Spinal cord (tissue), 10 donors: Measurements from ENCODE around the gene TRIP13. TPM values are rescaled to one million over a fixed set of nuclear protein-coding genes. Genes with fewer than 3 reads are reported as not detected.

ENCODE experiments used
- DNase-seq, 6 donors: peaks; one replicate each; pipeline versions ENCODE4 v3.0.0 to v3.0.0-alpha.2; 2013 to 2015; ENCODE audit warnings: low spot score in 6 of 6, low read depth in 4 of 6
- H3K27ac ChIP-seq: one replicate; pipeline ENCODE4 v1.5.1; 2013; ENCODE audit warnings: low read depth, low read length, control low read depth
- H3K27me3 ChIP-seq: one replicate; pipeline ENCODE4 v1.6.1; 2013; ENCODE audit warnings: low read length; ENCODE audit not compliant: control insufficient read depth, insufficient read depth
- H3K36me3 ChIP-seq: one replicate; pipeline ENCODE4 v1.6.1; 2013; ENCODE audit warnings: low read length; ENCODE audit not compliant: control insufficient read depth, insufficient read depth
- H3K4me1 ChIP-seq: one replicate; pipeline ENCODE4 v1.6.1; 2013; ENCODE audit warnings: low read length; ENCODE audit not compliant: control insufficient read depth, insufficient read depth
- H3K4me3 ChIP-seq: one replicate; pipeline ENCODE4 v1.5.1; 2013; ENCODE audit warnings: low read depth, low read length, control low read depth
- H3K9me3 ChIP-seq: one replicate; pipeline ENCODE4 v1.6.1; 2013; ENCODE audit warnings: low read length; ENCODE audit not compliant: control insufficient read depth, insufficient read depth
- WGBS: methylation state at CpG from one replicate; pipeline ENCODE4 v1.1.5; 2013; ENCODE audit warnings: missing lambda C conversion rate; ENCODE audit not compliant: insufficient coverage; 5-methylcytosine and 5-hydroxymethylcytosine counted together
- polyA plus RNA-seq, 2 donors: library from polyadenylated mRNA; unstranded; fragments of 120-200 nt; gene quantifications; one replicate each; pipeline ENCODE4 v1.2.1, GENCODE V29; 2013; ENCODE audit not compliant: insufficient read length in 2 of 2
- total RNA-seq, 2 donors: library from RNA; depleted of rRNA in 1 of 2; stranded (reverse); fragments of 120-200 nt in 1 of 2; fragments of >200 nt in 1 of 2; gene quantifications; one replicate each; pipeline versions ENCODE4 v1.2.3 to v1.2.4, GENCODE V29; 2013 to 2014
- donor health status: healthy.

Gene TRIP13
- total and polyA plus RNA-seq, 4 donors: 5.8 to 10.4 (median 8.5) TPM

- no peak for DNase-seq
- WGBS: 95% methylated on average over 4 of the region's 11 CpGs
- H3K36me3 ChIP-seq: peaks cover 72% of the 10 kb centered on the region
These were observed 4.0 kb upstream of the TRIP13 start for GRCh38 chr5:888638-889035.

GRCh38 chr5:889075-889710 lies 3.5 kb upstream of the TRIP13 start:
- no peaks in the 10 kb centered on the region for H3K9me3 ChIP-seq
- peaks cover 25% of the 10 kb centered on the region for H3K4me1 ChIP-seq
- DNase-seq: no peak
- peaks cover 67% of the 10 kb centered on the region for H3K36me3 ChIP-seq
- WGBS: 100% methylated on average over 1 of the region's 15 CpGs
- no peak overlapping the region for H3K4me3 ChIP-seq
- H3K27me3 ChIP-seq: no peaks in the 10 kb centered on the region
- H3K27ac ChIP-seq: no peak overlapping the region

More at GRCh38 chr5:888638-889035, 4.0 kb upstream of the TRIP13 start:
- Histone ChIP-seq H3K9me3 (no peaks in the 10 kb centered on the region), H3K4me1 (peaks cover 23% of the 10 kb centered on the region), H3K4me3 (no peak overlapping the region), H3K27ac (no peak overlapping the region), H3K27me3 (no peaks in the 10 kb centered on the region)

GRCh38 chr5:891117-891836 lies 1.4 kb upstream of the TRIP13 start:
- H3K27ac ChIP-seq: no peak overlapping the region

DNA sequence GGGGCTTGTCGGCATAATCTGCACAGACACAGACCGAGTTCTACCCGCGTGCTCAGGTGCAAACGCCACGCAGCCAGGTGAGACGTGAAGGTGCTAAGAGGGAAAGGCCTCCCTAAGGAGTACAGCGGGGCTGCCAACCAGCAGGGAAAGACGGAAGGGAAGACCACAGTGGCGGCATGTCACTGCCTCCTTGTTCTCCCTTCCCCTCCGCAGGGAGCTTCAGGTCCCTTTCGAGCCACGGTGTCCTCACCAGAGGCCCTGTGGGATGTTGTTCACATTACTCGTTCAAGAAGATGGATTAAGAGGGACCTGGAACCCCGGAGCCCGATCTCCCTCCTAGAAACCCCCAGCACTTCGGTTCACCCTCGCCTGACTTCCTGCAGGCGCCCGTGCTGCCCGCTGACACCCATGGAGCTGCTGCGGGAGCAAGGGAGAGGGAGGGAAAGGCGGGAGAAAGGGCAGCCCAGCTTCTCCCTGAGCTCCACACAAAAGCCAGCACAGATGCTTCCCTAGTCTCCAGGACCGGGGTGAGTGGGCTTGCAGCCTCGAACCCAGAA lies 769 bp upstream of the TRIP13 start:
- H3K9me3 ChIP-seq: no peaks in the 10 kb centered on the region
- no peaks in the 10 kb centered on the region for H3K27me3 ChIP-seq
- H3K4me1 ChIP-seq: peaks cover 25% of the 10 kb centered on the region
- H3K36me3 ChIP-seq: peaks cover 39% of the 10 kb centered on the region
- peak overlapping the region; percentile 25 for H3K27ac ChIP-seq
- 19% methylated on average over 18 of the region's 25 CpGs for WGBS
- H3K4me3 ChIP-seq: peak overlapping the region; percentile 84
- peak in 1 of 6 donors; percentile 1 for DNase-seq

More at GRCh38 chr5:891117-891836, 1.4 kb upstream of the TRIP13 start:
- 87% methylated on average over 33 of the region's 34 CpGs for WGBS
- no peak for DNase-seq
- Histone ChIP-seq H3K27me3 (no peaks in the 10 kb centered on the region), H3K4me3 (peak overlapping the region; percentile 84), H3K36me3 (peaks cover 46% of the 10 kb centered on the region), H3K9me3 (no peaks in the 10 kb centered on the region), H3K4me1 (peaks cover 25% of the 10 kb centered on the region)

DNA sequence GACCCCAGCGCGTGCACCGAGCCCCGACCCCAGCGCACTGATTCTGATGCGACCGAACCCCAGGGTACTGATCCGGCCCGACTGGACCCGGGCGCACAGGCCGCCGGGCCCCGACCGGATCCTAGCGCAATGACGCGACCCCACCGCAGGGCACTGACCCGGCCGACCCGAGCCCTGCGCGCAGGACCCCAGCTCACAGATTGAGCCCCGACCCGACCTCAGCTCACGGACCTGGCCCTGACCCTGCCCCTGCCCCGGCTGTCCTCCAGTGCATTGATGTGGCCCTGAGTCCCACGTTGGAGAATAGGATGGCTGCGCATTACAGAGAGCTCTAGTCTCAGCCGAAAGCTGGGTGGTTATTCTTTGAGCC lies 438 bp downstream of the TRIP13 start:
- Histone ChIP-seq H3K4me3 (peak overlapping the region; percentile 45), H3K4me1 (peaks cover 25% of the 10 kb centered on the region), H3K9me3 (no peaks in the 10 kb centered on the region), H3K27ac (no peak overlapping the region), H3K27me3 (no peaks in the 10 kb centered on the region), H3K36me3 (peaks cover 28% of the 10 kb centered on the region)
- WGBS: 0% methylated on average over 31 of the region's 31 CpGs
- DNase-seq: no peak

DNA sequence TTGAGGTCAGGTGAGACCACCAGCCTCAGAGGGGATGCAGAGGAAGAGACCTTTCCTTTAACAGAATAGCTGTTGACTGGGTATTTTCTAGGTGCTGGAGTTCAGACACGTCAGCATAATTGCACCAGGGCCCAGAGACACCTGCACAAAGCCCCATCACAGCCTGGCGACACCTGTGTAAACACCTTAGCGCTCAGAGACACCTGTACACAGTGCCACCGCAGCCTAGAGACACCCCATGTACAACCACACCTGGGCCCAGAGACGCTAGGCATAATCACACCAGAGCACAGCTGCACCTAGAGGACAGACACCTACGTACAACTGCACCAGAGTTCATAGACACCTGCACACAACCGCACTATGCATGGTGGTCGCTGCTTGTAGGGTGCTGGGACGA lies 1.0 kb downstream of the TRIP13 start:
- 94% methylated on average over 7 of the region's 9 CpGs for WGBS
- Histone ChIP-seq H3K27ac (no peak overlapping the region), H3K4me1 (peaks cover 25% of the 10 kb centered on the region), H3K4me3 (no peak overlapping the region), H3K9me3 (no peaks in the 10 kb centered on the region), H3K27me3 (no peaks in the 10 kb centered on the region), H3K36me3 (peaks cover 25% of the 10 kb centered on the region)
- no peak for DNase-seq

DNA sequence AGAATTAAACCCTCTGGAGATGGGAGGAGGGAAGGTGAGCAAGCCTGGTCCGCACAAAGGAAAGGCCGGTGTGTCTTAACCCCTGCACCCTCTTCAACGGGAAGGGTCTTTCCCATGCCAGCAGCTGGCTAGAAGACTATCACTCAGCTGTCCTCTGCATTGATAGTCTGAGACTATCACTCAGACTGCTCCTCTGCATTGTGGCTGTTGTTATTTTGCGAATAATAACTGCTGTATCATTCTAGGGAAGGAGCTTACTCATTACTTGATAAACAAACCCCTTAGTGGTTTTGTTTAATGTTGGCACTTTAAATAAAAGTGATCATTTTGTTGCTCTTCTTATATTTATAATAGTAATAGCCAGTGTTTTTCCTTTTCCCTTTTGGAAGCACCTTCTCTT lies 8.1 kb downstream of the TRIP13 start:
- no peak for DNase-seq

GRCh38 chr5:902129-902916 lies 9.6 kb downstream of the TRIP13 start:
- DNase-seq: no peak
- H3K27me3 ChIP-seq: no peaks in the 10 kb centered on the region
- H3K9me3 ChIP-seq: no peaks in the 10 kb centered on the region
- no peak overlapping the region for H3K4me3 ChIP-seq
- H3K36me3 ChIP-seq: peaks cover 4% of the 10 kb centered on the region
- H3K27ac ChIP-seq: no peak overlapping the region
- WGBS: 89% methylated on average over 13 of the region's 16 CpGs
- H3K4me1 ChIP-seq: no peaks in the 10 kb centered on the region

More for the DNA sequence above, 8.1 kb downstream of the TRIP13 start:
- no CpG with 5 or more reads among the region's 4 CpGs for WGBS
- Histone ChIP-seq H3K4me3 (no peak overlapping the region), H3K9me3 (no peaks in the 10 kb centered on the region), H3K4me1 (no peaks in the 10 kb centered on the region), H3K36me3 (peaks cover 4% of the 10 kb centered on the region), H3K27me3 (no peaks in the 10 kb centered on the region), H3K27ac (no peak overlapping the region)

- no peak overlapping the region for H3K27ac ChIP-seq
- DNase-seq: no peak
- WGBS: 100% methylated on average over 4 of the region's 6 CpGs
- no peak overlapping the region for H3K4me3 ChIP-seq
- no peaks in the 10 kb centered on the region for H3K27me3 ChIP-seq
- no peaks in the 10 kb centered on the region for H3K4me1 ChIP-seq
- no peaks in the 10 kb centered on the region for H3K9me3 ChIP-seq
- peaks cover 15% of the 10 kb centered on the region for H3K36me3 ChIP-seq
These were observed 11.0 kb downstream of the TRIP13 start for GRCh38 chr5:903756-904096.
